MG63 (cell line): ENCODE data around the gene ENDOV. TPM values are rescaled to one million over a fixed set of nuclear protein-coding genes. Genes with fewer than 3 reads are reported as not detected.
A peak's percentile ranks its signal among the peaks of the same experiment; 100 is the strongest.

ENCODE experiments used
- DNase-seq: peaks from one replicate; pipeline ENCODE4 v3.0.0-alpha.2; 2020
- H3K27me3 ChIP-seq: fragments of 250-450 bp; sonication (Bioruptor Pico); 2 replicates; pipeline ENCODE4 v1.5.1; 2020; ENCODE audit warnings: mild to moderate bottlenecking, moderate library complexity
- H3K36me3 ChIP-seq: fragments of 250-450 bp; sonication (Bioruptor Pico); 2 replicates; pipeline ENCODE4 v1.5.1; 2020; ENCODE audit warnings: mild to moderate bottlenecking, moderate library complexity
- H3K4me3 ChIP-seq: fragments of 250-450 bp; sonication (Bioruptor Pico); 2 replicates; pipeline ENCODE4 v1.5.1; 2020; ENCODE audit warnings: mild to moderate bottlenecking, moderate library complexity
- H3K9me3 ChIP-seq: fragments of 250-450 bp; sonication (Bioruptor Pico); 2 replicates; pipeline ENCODE4 v1.5.1; 2020; ENCODE audit warnings: mild to moderate bottlenecking, moderate library complexity
- total RNA-seq: library from RNA; depleted of rRNA; stranded (reverse); fragments of >200 nt; shearing (Covaris generic); gene quantifications from 2 replicates; pipeline ENCODE4 v1.2.3, GENCODE V29; 2014; ENCODE audit warnings: low replicate concordance; rRNA removed

Gene ENDOV
- 20.4 and 39.7 TPM in 2 replicates for total RNA-seq

- Histone ChIP-seq H3K9me3 (no peaks in the 10 kb centered on the region), H3K4me3 (peak within 1 kb of the TSS; percentile 100), H3K27me3 (no peaks in the 10 kb centered on the region; the same call in 1 of the 2 replicates), H3K36me3 (peaks cover 19% of the 10 kb centered on the region)
- DNase-seq, result peak; percentile 95
Measured at GRCh38 chr17:80414803-80415625, at the start of gene ENDOV. Gene ENDOV (plus strand): TSS chr17:80415167. CDS start chr17:80415195, 28 bp downstream.

- Histone ChIP-seq H3K9me3 (no peaks in the 10 kb centered on the region), H3K36me3 (peaks cover 77% of the 10 kb centered on the region)
- no peak for DNase-seq
Measured at GRCh38 chr17:80365983-80366382, 49.0 kb upstream of the ENDOV start.

GRCh38 chr17:80367503-80367902 lies 47.5 kb upstream of the ENDOV start:
- no peaks in the 10 kb centered on the region for H3K27me3 ChIP-seq
- no peak overlapping the region for H3K4me3 ChIP-seq
- no peaks in the 10 kb centered on the region for H3K9me3 ChIP-seq
- peaks cover 75% of the 10 kb centered on the region for H3K36me3 ChIP-seq
- no peak for DNase-seq

More at GRCh38 chr17:80365983-80366382, 49.0 kb upstream of the ENDOV start:
- no peak overlapping the region for H3K4me3 ChIP-seq
- H3K27me3 ChIP-seq, result no peaks in the 10 kb centered on the region

GRCh38 chr17:80371196-80371595 lies 43.8 kb upstream of the ENDOV start:
- DNase-seq, result no peak
- Histone ChIP-seq H3K4me3 (no peak overlapping the region), H3K36me3 (peaks cover 66% of the 10 kb centered on the region), H3K9me3 (no peaks in the 10 kb centered on the region), H3K27me3 (no peaks in the 10 kb centered on the region)

- Histone ChIP-seq H3K4me3 (no peak overlapping the region), H3K27me3 (no peaks in the 10 kb centered on the region), H3K9me3 (no peaks in the 10 kb centered on the region), H3K36me3 (peaks cover 74% of the 10 kb centered on the region)
- no peak for DNase-seq
Measured at GRCh38 chr17:80372456-80372855, 42.5 kb upstream of the ENDOV start.

GRCh38 chr17:80372922-80373570 lies 41.9 kb upstream of the ENDOV start:
- Histone ChIP-seq H3K9me3 (no peaks in the 10 kb centered on the region), H3K36me3 (peaks cover 74% of the 10 kb centered on the region), H3K27me3 (no peaks in the 10 kb centered on the region), H3K4me3 (no peak overlapping the region)
- no peak for DNase-seq

GRCh38 chr17:80374039-80374731 lies 40.8 kb upstream of the ENDOV start:
- Histone ChIP-seq H3K4me3 (no peak overlapping the region), H3K36me3 (peaks cover 73% of the 10 kb centered on the region), H3K27me3 (no peaks in the 10 kb centered on the region), H3K9me3 (no peaks in the 10 kb centered on the region)
- DNase-seq, result no peak

- peaks cover 75% of the 10 kb centered on the region for H3K36me3 ChIP-seq
- no peak for DNase-seq
- H3K27me3 ChIP-seq, result no peaks in the 10 kb centered on the region
- no peaks in the 10 kb centered on the region for H3K9me3 ChIP-seq
- no peak overlapping the region for H3K4me3 ChIP-seq
Measured at GRCh38 chr17:80374732-80375585, 40.0 kb upstream of the ENDOV start.

GRCh38 chr17:80376531-80376930 lies 38.4 kb upstream of the ENDOV start:
- H3K4me3 ChIP-seq, result no peak overlapping the region
- H3K27me3 ChIP-seq, result no peaks in the 10 kb centered on the region
- no peak for DNase-seq
- no peaks in the 10 kb centered on the region for H3K9me3 ChIP-seq
- H3K36me3 ChIP-seq, result peaks cover 82% of the 10 kb centered on the region

- no peaks in the 10 kb centered on the region for H3K9me3 ChIP-seq
- no peak for DNase-seq
- no peak overlapping the region for H3K4me3 ChIP-seq
- no peaks in the 10 kb centered on the region for H3K27me3 ChIP-seq
- H3K36me3 ChIP-seq, result peaks cover 81% of the 10 kb centered on the region
Measured at GRCh38 chr17:80377798-80378197, 37.2 kb upstream of the ENDOV start.

GRCh38 chr17:80379348-80379747 lies 35.6 kb upstream of the ENDOV start:
- no peak for DNase-seq
- Histone ChIP-seq H3K4me3 (no peak overlapping the region), H3K9me3 (no peaks in the 10 kb centered on the region), H3K27me3 (no peaks in the 10 kb centered on the region), H3K36me3 (peaks cover 91% of the 10 kb centered on the region)

- DNase-seq, result no peak
- Histone ChIP-seq H3K27me3 (no peaks in the 10 kb centered on the region), H3K36me3 (peaks cover 89% of the 10 kb centered on the region), H3K4me3 (no peak overlapping the region), H3K9me3 (no peaks in the 10 kb centered on the region)
Measured at GRCh38 chr17:80380068-80380467, 34.9 kb upstream of the ENDOV start.

GRCh38 chr17:80380555-80381002 lies 34.4 kb upstream of the ENDOV start:
- no peaks in the 10 kb centered on the region for H3K9me3 ChIP-seq
- no peaks in the 10 kb centered on the region for H3K27me3 ChIP-seq
- no peak for DNase-seq
- H3K4me3 ChIP-seq, result no peak overlapping the region
- peaks cover 92% of the 10 kb centered on the region for H3K36me3 ChIP-seq

GRCh38 chr17:80381416-80381923 lies 33.5 kb upstream of the ENDOV start:
- DNase-seq, result no peak
- H3K27me3 ChIP-seq, result no peaks in the 10 kb centered on the region
- H3K9me3 ChIP-seq, result no peaks in the 10 kb centered on the region
- H3K4me3 ChIP-seq, result no peak overlapping the region
- peaks cover 93% of the 10 kb centered on the region for H3K36me3 ChIP-seq

GRCh38 chr17:80382446-80382845 lies 32.5 kb upstream of the ENDOV start:
- Histone ChIP-seq H3K4me3 (no peak overlapping the region), H3K27me3 (no peaks in the 10 kb centered on the region), H3K9me3 (no peaks in the 10 kb centered on the region), H3K36me3 (peaks cover 95% of the 10 kb centered on the region)
- no peak for DNase-seq

- Histone ChIP-seq H3K36me3 (peaks cover 92% of the 10 kb centered on the region), H3K27me3 (no peaks in the 10 kb centered on the region), H3K4me3 (no peak overlapping the region), H3K9me3 (no peaks in the 10 kb centered on the region)
- DNase-seq, result no peak
Measured at GRCh38 chr17:80382956-80383355, 32.0 kb upstream of the ENDOV start.
